Measurements from ENCODE around the gene PRRX2. TPM values are rescaled to one million over a fixed set of nuclear protein-coding genes. Genes with fewer than 3 reads are reported as not detected.
"Not testable (repeated sequence)": the region's sequence is repeated elsewhere in the genome, so short reads cannot be mapped to it uniquely, and the experiment has no call there.

PRRX2 gene
- total and polyA plus RNA-seq, 2 experiments from 2014 or later, result 141 to 169 TPM

DNA sequence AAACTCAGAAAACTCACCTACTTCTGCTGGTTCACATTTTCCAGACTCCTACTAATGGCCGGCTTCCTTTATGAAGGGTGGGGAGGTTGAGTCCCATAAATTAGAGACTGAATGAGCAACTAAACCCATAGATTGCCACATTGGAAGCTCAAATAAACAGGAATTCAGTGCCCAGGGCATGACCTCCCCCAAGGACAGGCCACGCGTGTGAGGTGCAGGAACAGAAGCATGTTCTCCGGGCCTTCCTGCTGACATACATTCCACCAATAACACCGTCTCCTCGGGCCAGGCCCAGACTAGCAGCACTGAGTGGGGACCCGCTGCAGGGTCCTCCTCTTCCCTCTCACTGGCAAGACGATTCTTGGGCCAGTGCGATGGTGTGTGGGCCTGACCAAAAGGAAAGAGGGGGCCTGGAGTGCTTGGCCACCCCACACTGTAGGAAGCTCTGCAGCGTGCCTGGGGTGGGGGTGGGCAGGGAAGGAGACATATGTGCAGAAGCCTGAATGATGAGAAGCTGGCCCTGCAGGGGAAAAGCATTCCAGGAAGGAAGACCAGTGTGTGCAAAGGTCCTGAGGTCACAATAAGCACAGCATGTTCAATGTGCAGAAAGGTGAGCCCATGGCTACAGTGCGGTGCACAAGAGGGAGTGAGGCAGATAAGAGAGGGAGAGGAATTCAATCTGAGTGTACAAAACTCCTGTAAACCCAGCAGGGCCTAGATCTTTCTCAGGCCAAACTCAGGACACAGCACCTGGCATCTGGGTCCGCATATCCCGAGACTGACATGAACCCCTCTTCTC, 75.4 kb downstream of the PRRX2 start:
- TF ChIP-seq EZH2 (IDR thresholded peaks at IDR 0.05; ENCODE audit: insufficient read depth, poor library complexity, severe bottlenecking) (no peak), EZH2phosphoT487 (IDR thresholded peaks at IDR 0.05; ENCODE audit: insufficient read depth, low read depth) (no peak)
- Histone ChIP-seq H3K9me3 (ENCODE audit: low read depth) (no peaks in the 10 kb centered on the region), H3K27ac (no peak overlapping the region), H3F3A (ENCODE audit: insufficient read depth) (no peaks in the 10 kb centered on the region), H3K9ac (no peak overlapping the region), H3K27me3 (replicated peaks; ENCODE audit: insufficient read depth) (no peaks in the 10 kb centered on the region), H3K9me2 (ENCODE audit: insufficient read depth) (no peaks in the 10 kb centered on the region), H3K79me2 (ENCODE audit: insufficient read depth) (no peaks in the 10 kb centered on the region), H3K4me1 (ENCODE audit: insufficient read depth) (no peaks in the 10 kb centered on the region), H2AFZ (no peak overlapping the region), H3K36me3 (ENCODE audit: low read depth) (no peaks in the 10 kb centered on the region), H3K4me3 (no peak overlapping the region), H3K4me2 (ENCODE audit: unreplicated experiment) (no peak overlapping the region), H4K20me1 (ENCODE audit: insufficient read depth) (no peaks in the 10 kb centered on the region)
- in situ Hi-C loops (cut with MboI), result no loop called here
- 88 to 93% methylated on average over 13 of the region's 13 CpGs for WGBS, 2 experiments (ENCODE audit: low coverage in 1 of 2, low lambda C conversion rate in 2 of 2, missing lambda C conversion rate in 2 of 2)
- no peak for DNase-seq

DNA sequence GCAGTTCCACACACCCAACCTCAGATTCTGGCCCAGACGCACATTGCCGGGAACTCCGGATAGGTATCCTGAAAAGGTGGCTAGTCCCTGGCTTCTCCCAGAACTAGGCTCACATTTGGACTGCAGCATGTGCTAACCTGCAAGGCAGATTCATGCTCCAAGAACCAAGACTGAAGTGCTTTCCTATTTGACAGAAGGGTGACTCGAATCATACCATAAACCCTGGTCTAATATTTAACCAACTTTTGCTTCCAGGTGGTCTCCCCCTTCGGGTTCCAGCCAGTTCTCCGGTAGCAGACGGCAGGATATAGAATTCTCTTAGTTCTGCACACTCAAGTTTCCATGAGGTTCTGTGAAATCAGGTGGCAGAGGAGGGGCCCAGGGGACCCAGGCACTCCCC, 79.8 kb downstream of the PRRX2 start:
- no peaks in the 10 kb centered on the region for H3K27me3 ChIP-seq (replicated peaks; ENCODE audit: insufficient read depth)
- H3K9ac ChIP-seq, result no peak overlapping the region
- in situ Hi-C loops (cut with MboI), result no loop called here
- no peak overlapping the region for H3K27ac ChIP-seq
- no peak for DNase-seq
- TF ChIP-seq EZH2 (IDR thresholded peaks at IDR 0.05; ENCODE audit: insufficient read depth, poor library complexity, severe bottlenecking), result no peak
- no peak for TF ChIP-seq EZH2phosphoT487 (IDR thresholded peaks at IDR 0.05; ENCODE audit: insufficient read depth, low read depth)
- H3F3A ChIP-seq (ENCODE audit: insufficient read depth), result peaks cover 28% of the 10 kb centered on the region
- H3K9me2 ChIP-seq (ENCODE audit: insufficient read depth), result no peaks in the 10 kb centered on the region
- H3K4me3 ChIP-seq, result no peak overlapping the region
- H3K9me3 ChIP-seq (ENCODE audit: low read depth), result no peaks in the 10 kb centered on the region
- H4K20me1 ChIP-seq (ENCODE audit: insufficient read depth), result no peaks in the 10 kb centered on the region
- no peaks in the 10 kb centered on the region for H3K36me3 ChIP-seq (ENCODE audit: low read depth)
- 92 to 94% methylated on average over 7 of the region's 7 CpGs for WGBS, 2 experiments (ENCODE audit: low coverage in 1 of 2, low lambda C conversion rate in 2 of 2, missing lambda C conversion rate in 2 of 2)
- H3K79me2 ChIP-seq (ENCODE audit: insufficient read depth), result no peaks in the 10 kb centered on the region
- peaks cover 16% of the 10 kb centered on the region for H3K4me1 ChIP-seq (ENCODE audit: insufficient read depth)
- H3K4me2 ChIP-seq (ENCODE audit: unreplicated experiment), result no peak overlapping the region
- H2AFZ ChIP-seq, result no peak overlapping the region

DNA sequence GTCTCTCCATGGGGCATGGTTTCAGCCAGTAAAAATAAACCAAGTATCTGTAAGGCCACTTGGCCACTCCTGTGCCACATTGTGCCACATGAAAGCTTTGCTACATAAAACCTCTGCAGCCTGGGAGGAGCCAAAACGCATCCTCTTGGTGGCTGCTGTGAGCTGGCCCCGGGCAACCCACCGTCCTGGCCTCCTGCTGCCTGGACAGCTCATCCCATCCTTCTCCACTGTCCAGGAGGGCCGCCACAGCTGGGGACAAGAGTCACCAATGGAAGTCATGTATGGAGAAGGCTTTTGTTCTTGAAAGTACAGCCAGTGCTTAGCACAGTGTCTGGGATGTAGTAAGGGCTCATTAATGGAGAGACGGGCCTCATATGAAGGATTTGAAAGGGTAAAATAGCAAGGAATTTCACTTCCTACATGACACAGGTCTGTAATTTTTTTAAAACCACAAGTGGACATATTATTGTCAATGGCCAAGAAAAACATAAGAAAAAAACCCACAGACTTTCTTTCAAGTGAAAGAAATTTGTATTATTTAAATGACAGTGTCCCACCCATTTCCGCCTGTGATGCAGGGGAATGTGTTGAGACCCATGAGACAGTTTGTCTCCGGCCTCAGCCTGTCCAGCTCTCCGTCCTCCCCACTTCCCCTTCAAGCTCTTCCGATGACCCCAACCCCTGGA, 80.8 kb downstream of the PRRX2 start:
- DNase-seq, result no peak
- H3K4me3 ChIP-seq, result no peak overlapping the region
- peaks cover 18% of the 10 kb centered on the region for H3K4me1 ChIP-seq (ENCODE audit: insufficient read depth)
- no peak overlapping the region for H3K27ac ChIP-seq
- H3K27me3 ChIP-seq (replicated peaks; ENCODE audit: insufficient read depth), result no peaks in the 10 kb centered on the region
- H3F3A ChIP-seq (ENCODE audit: insufficient read depth), result peaks cover 28% of the 10 kb centered on the region
- H3K9me3 ChIP-seq (ENCODE audit: low read depth), result no peaks in the 10 kb centered on the region
- H3K36me3 ChIP-seq (ENCODE audit: low read depth), result no peaks in the 10 kb centered on the region
- no peaks in the 10 kb centered on the region for H3K9me2 ChIP-seq (ENCODE audit: insufficient read depth)
- H4K20me1 ChIP-seq (ENCODE audit: insufficient read depth), result no peaks in the 10 kb centered on the region
- WGBS, 2 experiments (ENCODE audit: low coverage in 1 of 2, low lambda C conversion rate in 2 of 2, missing lambda C conversion rate in 2 of 2), result 80 to 82% methylated on average over 9 of the region's 9 CpGs
- no peak overlapping the region for H3K4me2 ChIP-seq (ENCODE audit: unreplicated experiment)
- H2AFZ ChIP-seq, result no peak overlapping the region
- no peak overlapping the region for H3K9ac ChIP-seq
- in situ Hi-C loops (cut with MboI), result no loop called here
- TF ChIP-seq EZH2phosphoT487 (IDR thresholded peaks at IDR 0.05; ENCODE audit: insufficient read depth, low read depth) (no peak), EZH2 (IDR thresholded peaks at IDR 0.05; ENCODE audit: insufficient read depth, poor library complexity, severe bottlenecking) (no peak)
- H3K79me2 ChIP-seq (ENCODE audit: insufficient read depth), result no peaks in the 10 kb centered on the region

DNA sequence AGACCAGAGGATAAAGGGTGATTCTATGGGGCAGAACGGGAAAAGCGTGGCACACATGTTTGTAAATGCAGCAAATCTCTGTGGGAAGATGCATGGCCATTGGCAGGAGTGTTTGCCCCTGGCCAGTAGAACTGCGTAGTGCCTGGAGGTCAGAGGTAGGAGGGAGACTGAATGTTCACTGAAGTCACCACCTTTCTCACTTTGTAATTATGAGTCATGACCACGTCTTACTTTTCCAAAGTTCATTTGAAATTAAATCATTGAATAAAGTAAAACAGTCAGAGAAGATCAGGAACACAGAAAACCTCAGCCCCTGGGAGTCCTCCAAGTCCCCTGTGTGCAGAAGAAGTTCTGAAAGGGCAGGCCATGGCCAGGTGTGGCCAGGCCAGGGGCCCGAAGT, 82.8 kb downstream of the PRRX2 start:
- Histone ChIP-seq H3K9ac (no peak overlapping the region), H3K27ac (0 out of 2 replicates have a peak overlapping the region, but pooled peaks have one; percentile 22), H3F3A (ENCODE audit: insufficient read depth) (peaks cover 28% of the 10 kb centered on the region), H3K9me2 (ENCODE audit: insufficient read depth) (no peaks in the 10 kb centered on the region), H3K4me1 (ENCODE audit: insufficient read depth) (peaks cover 37% of the 10 kb centered on the region), H3K36me3 (ENCODE audit: low read depth) (no peaks in the 10 kb centered on the region), H3K9me3 (ENCODE audit: low read depth) (no peaks in the 10 kb centered on the region), H2AFZ (no peak overlapping the region), H4K20me1 (ENCODE audit: insufficient read depth) (no peaks in the 10 kb centered on the region), H3K79me2 (ENCODE audit: insufficient read depth) (no peaks in the 10 kb centered on the region), H3K27me3 (replicated peaks; ENCODE audit: insufficient read depth) (no peaks in the 10 kb centered on the region), H3K4me3 (no peak overlapping the region), H3K4me2 (ENCODE audit: unreplicated experiment) (no peak overlapping the region)
- in situ Hi-C loops (cut with MboI), result no loop called here
- DNase-seq, result peak; percentile 56
- TF ChIP-seq EZH2phosphoT487 (IDR thresholded peaks at IDR 0.05; ENCODE audit: insufficient read depth, low read depth) (no peak), EZH2 (IDR thresholded peaks at IDR 0.05; ENCODE audit: insufficient read depth, poor library complexity, severe bottlenecking) (no peak)
- WGBS, 2 experiments (ENCODE audit: low coverage in 1 of 2, low lambda C conversion rate in 2 of 2, missing lambda C conversion rate in 2 of 2), result 33 to 43% methylated on average over 5 of the region's 5 CpGs

DNA sequence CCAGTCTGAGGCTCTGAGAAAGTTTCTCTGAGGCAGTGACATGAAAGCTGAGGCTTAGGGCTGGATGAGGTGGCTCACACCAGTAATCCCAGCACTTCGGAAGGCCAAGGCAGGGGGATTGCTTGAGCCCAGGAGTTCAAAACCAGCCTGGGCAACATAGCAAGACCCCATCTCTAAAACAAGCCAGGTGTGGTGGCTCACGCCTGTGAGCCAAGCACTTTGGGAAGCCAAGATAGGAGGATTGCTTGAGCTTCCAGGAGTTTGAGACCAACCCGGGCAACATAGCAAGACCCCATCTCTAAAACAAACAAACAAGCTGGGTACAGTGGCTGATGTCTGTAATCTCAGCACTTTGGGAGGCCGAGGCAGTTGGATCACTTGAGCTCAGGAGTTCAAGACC, 83.6 kb downstream of the PRRX2 start:
- H3K4me3 ChIP-seq; in situ Hi-C loops (cut with MboI); DNase-seq; H3K79me2 ChIP-seq (ENCODE audit: insufficient read depth); H3K9me3 ChIP-seq (ENCODE audit: low read depth); H3K36me3 ChIP-seq (ENCODE audit: low read depth); H3K27me3 ChIP-seq (replicated peaks; ENCODE audit: insufficient read depth); H3K4me2 ChIP-seq (ENCODE audit: unreplicated experiment); H3K9me2 ChIP-seq (ENCODE audit: insufficient read depth); H3K27ac ChIP-seq; H2AFZ ChIP-seq; H4K20me1 ChIP-seq (ENCODE audit: insufficient read depth); H3K9ac ChIP-seq: not testable (repeated sequence)
- Histone ChIP-seq H3F3A (ENCODE audit: insufficient read depth) (peaks cover 28% of the 10 kb centered on the region), H3K4me1 (ENCODE audit: insufficient read depth) (peaks cover 38% of the 10 kb centered on the region)
- WGBS, 2 experiments (ENCODE audit: low coverage in 1 of 2, low lambda C conversion rate in 2 of 2, missing lambda C conversion rate in 2 of 2), result 95 to 97% methylated on average over 4 of the region's 4 CpGs
